SK-N-SH treated with all-trans-retinoic acid at 6 μM for 48 hours (cell line): Measurements from ENCODE around the gene GABRE.

Experiments
- ESRRG ChIP-seq: fragments of 250-450 bp; sonication (Bioruptor Pico); IDR thresholded peaks from 2 replicates; pipeline ENCODE4 v1.6.1; 2021; ENCODE audit warnings: mild to moderate bottlenecking
- ZFP30 ChIP-seq: fragments of 450-650 bp; formaldehyde crosslinking; IDR thresholded peaks from 2 replicates; pipeline ENCODE4 v1.5.0; 2022; ENCODE audit warnings: mild to moderate bottlenecking, moderate library complexity

DNA sequence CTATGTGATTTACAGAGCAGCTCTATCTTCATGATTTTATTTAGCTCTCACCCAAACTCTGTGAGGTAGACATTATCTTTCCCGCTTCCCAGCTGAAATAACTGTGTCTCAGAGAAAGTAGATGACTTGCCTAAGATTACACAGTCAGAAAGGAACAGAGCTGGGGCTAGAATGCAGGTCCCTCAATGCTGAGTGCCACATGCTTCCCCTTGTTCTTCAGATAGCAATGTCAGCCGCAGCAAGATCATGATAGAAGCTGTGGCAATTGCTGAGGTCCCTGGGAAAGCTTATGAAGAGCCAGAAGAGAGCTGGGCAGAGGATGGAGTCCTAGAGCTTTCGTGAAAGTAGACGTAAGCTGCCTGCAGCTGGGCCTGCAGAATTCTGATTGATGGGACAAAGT, 11.1 kb upstream of the GABRE start:
- no peak for TF ChIP-seq ESRRG (CRISPR knock-in tag)
- TF ChIP-seq ZFP30, result no peak
